GM18507 (cell line): ENCODE data around the gene KANSL3.

Source experiments
- DNase-seq: peaks from one replicate; pipeline ENCODE4 v3.0.0; 2011; ENCODE audit warnings: low read depth; ENCODE audit not compliant: insufficient read length; ENCODE audit errors: extremely low spot score
- FAIRE-seq: peaks from 2 replicates; lab custom pipeline; 2011; peaks lifted over from hg19 to GRCh38; lab: Jason Lieb, UNC

KANSL3 gene

DNA sequence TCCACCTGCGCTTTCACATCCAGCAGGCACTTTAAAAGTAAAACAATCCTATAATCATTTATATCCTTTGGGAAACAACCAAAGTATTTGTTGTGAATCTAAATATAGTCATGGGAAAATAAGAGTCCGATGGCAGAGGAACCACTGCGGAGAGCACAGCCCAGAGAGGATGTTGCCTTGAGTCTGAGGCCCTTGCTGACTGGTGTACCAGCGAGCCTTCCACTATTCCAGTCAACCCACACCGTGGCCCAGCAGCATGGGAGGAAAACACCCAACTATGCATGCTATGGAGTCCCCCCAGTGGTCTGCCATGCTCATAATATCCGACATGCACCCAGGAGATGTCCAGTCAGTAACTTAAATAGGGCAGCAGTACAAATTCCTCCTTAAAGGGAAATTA is 21.6 kb downstream of the KANSL3 start:
- FAIRE-seq (no peak), DNase-seq (no peak)

DNA sequence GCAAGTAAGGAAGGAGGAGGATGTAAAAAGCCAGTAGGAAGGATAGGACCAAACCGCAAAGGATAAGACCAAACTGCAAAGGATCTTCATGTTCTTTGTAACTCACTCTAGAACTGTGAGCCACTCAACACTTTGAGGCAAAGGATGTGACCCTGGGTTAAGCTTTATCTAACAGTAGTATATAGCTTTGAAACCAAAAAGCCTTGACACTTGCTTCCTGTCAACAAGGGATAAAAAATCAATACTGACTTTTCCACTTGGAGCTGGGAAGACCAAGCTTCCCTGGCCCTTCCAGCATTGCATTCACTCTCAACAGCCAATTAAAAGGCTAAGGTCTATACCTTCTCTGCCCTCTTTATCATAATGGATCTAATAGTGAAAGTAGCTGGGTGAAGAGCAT is 22.0 kb downstream of the KANSL3 start:
- FAIRE-seq = no peak
- DNase-seq = no peak

DNA sequence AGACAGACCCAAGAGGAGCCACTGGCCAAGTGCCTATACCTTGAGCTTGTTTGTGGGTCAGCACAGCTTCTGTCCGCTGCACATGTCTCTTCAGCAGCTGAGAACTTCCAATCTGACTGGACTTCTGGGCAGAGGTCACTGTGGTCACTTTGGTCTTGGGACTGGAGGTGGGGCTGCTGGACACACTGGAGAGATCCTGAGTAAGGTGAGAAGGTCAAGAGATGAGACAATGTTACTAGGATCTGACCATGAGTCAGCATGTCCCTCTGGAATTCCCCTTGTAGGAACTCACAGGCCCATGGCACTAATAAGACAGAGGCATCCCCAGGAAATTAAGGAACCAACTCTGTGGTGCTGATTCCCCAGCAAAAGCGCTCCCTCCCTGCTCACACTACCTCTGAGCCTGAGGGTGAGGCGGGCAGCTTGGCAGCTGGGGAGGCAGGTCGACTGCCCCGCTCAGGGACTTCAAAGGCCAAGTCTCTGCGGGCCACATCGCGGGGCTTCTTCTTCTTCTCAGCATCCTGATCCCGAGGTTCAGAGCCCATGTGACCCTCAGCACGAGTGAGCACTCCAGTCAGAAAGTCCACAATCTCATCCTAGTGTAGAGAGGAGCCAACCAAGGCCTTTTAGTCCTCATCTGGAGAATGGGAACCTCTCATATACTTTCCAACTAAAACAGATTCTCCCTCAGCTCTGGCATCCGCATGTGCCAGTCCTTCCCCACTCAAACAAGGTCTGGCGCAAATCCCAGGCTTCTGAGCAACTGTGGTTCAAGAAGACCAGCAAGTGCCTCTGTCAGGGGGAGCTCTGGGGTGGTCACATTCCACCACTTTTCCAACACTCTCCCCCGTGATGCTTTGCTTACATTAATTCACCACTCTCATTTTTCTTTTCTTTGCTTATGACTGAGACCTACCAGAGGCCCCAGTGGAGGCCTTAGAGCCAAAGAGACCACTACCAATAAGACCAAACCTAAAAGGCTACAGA is 29.4 kb downstream of the KANSL3 start:
- DNase-seq (no peak), FAIRE-seq (no peak)

DNA sequence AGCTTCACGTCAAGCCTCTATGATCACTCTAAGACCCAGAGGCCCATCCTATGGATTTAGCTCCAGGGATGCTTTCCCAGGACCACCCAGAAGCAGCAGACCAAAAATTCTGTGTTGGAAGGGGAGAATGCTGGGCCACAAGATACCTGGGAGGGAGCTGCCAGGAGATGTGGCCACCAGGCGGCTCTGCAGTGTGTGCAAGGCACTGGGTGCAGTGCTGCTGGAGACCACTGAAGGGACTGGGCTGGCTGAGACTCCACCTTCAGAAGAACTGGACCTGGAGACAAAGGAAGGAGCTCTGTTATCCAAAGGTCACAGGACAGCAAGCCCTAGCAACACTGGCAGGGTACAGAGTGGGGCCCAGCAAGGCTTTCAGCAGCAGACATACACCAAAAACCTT is 34.0 kb downstream of the KANSL3 start:
- no peak for DNase-seq
- FAIRE-seq = no peak

DNA sequence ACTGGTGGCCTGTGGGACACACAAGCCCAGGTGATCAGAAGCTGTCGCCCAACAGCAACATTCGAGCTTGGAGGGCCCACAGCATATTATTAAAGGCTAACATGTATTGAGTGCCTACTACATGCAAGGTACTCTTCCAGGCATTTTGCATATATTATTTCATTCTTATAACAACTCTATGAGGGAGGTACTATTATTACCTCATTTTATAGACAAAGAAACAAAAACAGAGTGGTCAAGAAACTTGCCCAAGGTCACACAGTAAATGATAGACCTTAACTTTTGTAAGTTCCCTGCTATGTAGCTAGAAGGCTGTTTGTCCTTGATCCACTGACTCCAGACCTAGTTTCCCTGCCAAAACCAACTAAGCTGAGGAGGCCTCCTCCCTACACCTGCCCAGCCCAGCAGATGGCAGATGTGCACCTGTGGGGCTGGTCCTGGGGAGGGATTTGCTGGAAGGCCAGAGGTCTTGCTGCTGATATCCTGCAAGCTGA is 35.7 kb downstream of the KANSL3 start:
- FAIRE-seq (no peak), DNase-seq (no peak)

DNA sequence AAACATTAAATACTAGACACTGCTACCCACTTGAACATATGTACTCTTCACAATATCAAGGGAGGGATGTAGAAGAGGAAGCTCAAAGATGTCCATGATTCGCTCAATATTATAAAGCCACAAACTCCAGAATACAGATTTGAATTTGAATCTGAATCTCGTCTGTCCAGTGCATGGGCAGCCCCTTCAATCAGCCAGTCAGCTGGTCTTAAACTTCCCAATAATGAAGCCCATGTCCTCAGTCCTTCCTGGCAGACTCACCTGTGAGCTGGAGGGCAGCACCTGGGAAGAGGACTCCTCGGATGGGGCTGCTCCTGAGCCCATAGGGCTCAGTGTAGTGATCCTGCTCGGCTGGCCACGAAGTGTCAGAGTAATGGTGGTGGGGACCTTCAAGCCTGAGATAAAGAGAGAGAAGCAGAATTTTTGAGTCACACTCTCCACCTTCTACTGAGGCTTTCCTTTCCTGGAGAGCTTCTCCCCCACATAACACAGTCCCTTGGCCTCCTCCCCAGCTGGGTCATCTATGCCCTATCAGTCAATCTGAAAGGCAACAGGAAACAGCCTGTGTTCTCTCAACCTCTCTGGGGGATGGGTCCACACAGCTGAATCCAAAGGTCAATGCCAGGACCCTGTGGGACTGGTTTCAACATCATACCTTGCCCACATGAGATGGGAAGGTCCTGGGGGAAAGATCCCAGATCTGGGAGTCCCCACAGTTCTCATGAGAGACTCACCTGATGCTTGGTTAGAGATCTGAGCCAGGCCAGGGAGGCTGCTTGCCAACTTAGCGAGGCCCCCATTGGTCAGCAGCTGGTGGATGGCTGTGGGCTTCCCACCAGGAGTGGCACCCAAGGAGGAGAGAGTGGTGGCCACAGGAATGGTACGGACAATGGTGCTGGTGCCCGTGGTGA is 36.5 kb downstream of the KANSL3 start:
- DNase-seq = no peak
- no peak for FAIRE-seq

DNA sequence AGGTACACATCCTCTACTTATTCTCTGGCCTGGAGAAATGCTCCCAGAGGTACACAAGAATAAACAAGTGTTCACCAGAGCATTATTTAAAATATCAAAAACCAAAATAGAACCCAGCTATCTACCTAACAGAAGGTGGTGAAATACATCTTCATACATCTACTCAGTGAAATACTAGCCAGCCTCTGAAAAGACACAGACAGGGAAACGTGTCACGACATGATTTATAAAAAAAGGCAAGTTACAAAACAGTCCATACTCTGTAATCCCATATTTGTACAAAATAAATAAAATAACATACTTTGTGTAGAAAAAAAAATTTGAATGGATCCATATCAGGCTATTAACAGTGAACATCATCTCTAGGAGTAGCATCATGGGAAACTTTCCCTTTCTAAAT is 38.2 kb downstream of the KANSL3 start:
- DNase-seq (no peak), FAIRE-seq (no peak)

DNA sequence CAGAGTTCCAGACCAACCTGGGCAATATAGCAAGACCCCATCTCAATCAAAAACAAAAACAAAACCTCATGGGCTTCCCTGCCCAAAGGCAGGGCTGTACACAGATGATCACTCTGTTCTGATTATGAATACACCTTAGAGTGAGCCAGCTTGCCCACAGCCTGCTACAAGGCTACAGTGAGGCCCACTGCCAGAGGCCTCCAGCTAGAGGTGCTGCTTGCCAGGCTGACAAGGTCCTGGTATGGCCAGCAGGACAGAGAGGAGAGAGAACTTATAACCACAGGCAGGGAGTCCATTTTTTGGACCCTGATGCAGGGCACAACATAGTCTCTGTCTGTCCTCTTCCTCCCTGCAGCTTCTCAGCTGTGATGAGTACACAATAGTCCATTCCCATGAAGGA is 41.5 kb downstream of the KANSL3 start:
- DNase-seq = no peak
- FAIRE-seq = no peak

DNA sequence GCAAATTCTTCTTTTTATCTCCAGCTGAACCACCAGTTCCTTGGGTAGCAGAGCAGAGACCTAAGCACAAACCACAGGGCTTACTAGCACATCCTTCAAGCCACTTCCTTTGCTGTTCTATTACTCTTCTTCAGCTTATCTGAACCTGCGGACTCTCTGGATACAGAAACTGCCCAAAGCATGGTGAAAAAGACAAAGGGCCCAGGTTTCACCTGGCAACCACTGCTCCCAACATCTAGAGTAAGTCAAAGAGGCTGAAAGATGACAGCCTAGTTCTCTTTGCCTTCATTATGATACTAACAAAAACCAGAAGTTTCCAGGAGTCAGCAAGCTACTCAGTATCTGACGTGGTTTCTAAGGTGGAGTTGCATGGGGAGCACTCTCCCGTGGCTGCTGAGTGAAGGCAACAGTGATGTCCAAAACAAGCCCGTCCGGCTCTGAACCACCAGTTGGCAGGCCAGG is 43.4 kb downstream of the KANSL3 start:
- no peak for DNase-seq

DNA sequence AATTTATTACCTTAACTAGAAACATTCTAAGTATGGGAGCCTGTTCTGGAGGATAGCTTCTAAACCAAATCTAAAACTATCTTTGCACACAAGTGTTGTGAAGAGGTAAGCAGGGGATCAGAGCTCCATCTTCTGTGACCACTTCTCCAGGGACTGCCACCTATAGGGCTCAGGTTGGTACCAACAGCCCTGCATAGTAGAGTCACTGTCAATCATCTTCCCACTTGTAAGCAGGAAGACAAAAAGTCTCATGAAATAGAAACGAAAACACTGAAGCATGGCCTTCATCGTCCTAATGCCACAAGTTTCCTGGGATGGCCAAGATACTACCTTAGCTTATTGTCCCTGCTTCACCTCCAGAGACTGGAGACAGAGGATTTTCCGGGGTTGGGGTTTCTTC is 43.8 kb downstream of the KANSL3 start:
- FAIRE-seq = no peak

More for the DNA sequence above, 43.4 kb downstream of the KANSL3 start:
- no peak for FAIRE-seq

DNA sequence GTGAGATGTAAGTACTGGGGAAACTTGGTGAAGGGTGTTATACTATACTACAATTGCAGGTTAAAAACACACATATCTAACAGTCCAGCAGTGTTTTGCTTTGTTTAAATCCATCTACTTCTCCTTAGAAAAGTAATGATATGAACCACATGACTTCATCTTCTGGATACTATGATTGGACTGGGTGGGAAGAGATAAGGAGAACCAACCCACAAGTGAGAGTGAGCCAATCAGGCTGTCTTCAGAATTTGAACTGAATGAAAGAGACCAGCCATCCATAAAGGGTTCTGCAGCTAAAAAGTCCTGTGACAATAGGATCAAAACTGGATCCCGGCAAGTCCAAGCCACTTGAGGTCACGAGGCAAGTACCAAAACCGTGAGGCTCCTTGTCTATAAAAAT is 46.6 kb downstream of the KANSL3 start:
- FAIRE-seq = no peak
- no peak for DNase-seq

More for the DNA sequence above, 43.8 kb downstream of the KANSL3 start:
- no peak for DNase-seq

DNA sequence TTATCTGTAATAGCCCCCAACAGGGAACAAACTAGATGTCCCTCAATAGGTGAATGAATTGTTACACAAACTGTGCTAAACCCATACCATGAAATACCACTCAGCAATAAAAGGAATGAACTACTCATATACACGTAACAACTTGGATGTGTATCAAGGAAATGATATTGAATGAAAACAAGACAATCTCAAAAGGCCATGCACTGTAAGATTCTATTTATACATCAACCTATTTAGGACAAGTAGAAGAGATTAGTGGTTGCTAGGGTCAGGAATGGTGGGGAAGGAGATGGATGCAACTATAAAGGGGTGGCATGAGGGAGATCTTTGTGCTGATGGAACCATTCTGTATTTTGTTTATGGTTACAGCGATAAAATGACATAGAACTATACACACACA is 47.1 kb downstream of the KANSL3 start:
- FAIRE-seq (no peak), DNase-seq (no peak)

DNA sequence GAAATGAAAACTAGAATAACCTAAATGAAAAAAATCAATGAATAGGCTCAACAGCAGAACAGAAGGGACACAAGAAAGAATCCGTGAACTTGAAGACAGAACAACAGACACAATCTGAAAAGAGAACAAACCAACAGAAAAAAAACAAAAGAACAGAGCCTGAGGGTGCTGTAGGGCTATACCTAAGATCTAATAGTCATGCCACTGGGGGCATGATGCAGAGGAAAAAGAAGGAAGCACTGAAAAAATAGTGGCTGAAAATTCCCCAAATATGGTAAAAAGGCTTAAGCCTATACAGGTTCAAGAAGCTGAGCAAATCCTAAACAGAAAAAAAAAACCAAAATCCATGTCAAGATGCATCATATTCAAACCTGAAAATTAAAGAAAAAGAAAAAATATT is 50.3 kb downstream of the KANSL3 start:
- FAIRE-seq (no peak), DNase-seq (no peak)

DNA sequence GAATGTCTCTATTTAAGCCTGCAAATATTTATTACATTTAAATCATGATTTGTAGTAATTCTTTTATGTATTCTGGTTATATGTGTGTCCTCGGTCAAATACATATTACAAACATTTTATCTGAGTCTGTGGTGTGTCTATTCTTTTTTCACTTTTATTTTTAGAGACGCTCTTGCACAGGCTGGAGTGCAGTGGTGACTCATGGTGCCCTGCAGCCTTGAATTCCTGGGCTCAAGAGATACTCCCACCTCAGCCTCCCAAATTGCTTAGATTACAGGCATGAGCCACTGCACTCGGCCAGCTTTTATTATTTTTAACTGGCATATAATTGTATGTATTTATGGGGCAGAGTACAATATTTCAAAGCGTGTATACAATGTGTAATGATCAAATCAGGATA is 54.1 kb downstream of the KANSL3 start:
- FAIRE-seq (no peak), DNase-seq (no peak)

DNA sequence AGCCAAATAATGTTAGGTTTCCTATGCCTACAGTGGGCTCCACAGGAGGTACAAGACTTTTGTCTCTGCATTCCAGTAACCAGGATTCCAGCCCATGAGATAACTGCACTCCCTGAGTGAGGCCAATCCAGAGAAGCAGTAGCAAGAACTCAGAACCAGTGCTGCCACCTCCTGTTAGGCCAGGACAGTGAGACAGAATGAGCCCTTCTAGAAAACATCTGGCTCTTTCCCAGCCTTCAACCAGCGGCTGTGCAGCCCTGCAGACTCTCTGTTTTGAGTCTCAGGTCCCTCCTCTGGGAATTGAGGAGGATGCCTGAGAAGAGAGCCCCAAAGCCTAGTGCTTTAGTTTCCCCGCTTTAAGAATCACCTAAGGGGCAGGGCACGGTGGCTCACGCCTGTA is 57.3 kb downstream of the KANSL3 start:
- DNase-seq = no peak
- no peak for FAIRE-seq

DNA sequence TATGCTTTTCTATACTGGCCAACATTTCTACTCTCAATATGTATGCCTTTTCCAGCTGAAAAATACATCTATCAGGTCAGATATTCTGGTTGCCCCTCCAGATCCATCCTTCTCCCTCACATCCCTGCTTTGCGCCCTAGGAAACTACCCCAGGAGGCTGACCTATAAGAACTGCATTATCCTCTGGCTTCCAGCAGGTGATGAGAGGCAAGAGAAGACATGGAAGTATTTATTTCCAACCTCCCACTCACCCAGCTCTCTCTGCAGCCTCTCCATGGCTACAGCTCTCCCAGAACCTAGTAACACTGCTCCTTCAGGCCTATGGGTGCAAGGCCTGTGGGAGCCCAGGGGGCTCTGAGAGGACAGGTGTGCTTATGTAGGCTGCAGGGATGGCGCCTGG is 58.7 kb downstream of the KANSL3 start:
- DNase-seq (no peak), FAIRE-seq (no peak)

DNA sequence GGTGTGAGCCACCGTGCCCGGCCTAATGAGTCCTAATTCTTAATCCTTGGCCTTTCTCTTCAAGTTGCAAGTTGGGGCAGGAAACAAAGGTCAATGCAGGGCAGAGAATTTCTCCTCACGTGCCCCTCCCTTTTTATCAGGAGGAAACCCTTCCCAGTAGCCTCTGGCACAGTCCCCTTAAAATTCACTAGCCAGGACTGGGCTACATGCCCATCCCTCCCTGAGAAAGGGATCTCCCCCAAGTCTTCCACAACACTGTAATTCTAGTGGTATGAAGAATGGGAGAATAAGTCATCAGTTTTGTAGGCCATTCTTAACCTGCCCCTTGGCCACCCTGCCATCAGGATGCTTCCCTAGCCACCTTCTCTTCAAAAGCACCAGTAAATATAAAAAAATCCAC is 59.4 kb downstream of the KANSL3 start:
- no peak for DNase-seq
- FAIRE-seq = no peak

DNA sequence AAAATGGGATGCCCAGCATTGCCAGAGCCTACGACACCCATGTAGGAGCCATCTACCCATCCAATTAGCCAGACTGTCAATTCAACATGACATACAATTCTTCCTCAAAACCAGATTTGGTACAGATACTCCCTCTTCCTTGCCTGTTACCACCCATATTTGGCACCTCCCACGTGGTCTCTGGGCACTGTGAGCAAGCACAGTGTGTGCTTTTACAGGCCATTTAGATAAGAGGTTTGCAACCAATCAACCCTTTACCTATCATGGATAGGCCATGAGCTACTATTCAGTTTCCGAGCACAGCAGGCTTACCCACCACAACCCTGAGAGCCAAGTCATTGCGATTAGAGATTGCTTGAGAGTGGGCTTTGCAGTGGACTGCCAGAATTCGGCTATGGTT is 60.6 kb downstream of the KANSL3 start:
- no peak for FAIRE-seq
- DNase-seq = no peak

DNA sequence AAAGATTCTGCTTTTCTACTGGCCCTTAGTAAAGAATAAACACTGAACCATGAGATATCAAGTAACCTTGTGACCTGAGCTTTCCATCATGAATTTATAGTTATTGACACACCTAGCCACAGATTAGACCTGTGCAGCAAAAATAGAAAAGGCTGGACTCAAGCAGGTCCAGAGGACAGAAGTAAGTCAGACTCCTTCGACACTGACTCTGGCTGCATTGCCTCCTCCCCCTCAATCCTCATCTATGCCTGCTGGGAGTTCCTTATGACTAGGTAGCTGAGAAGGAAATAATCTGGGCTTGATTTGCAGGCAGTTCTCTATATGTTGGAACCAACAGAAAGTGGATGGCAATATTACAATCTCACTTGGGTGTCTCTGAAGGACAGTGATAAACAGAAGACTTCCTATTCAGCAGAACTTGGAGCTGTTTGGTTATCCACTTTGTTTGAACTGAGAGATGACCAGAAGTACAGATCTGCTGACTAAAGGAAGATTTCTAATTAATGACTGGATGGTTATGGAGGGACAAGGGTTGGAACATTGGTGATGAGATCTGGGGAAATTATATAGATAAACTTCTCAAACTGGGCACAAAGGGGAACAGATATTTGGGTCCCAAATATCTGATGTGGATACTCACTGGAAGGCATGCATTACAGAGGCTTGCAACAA is 62.2 kb downstream of the KANSL3 start:
- FAIRE-seq = no peak
- DNase-seq = no peak

DNA sequence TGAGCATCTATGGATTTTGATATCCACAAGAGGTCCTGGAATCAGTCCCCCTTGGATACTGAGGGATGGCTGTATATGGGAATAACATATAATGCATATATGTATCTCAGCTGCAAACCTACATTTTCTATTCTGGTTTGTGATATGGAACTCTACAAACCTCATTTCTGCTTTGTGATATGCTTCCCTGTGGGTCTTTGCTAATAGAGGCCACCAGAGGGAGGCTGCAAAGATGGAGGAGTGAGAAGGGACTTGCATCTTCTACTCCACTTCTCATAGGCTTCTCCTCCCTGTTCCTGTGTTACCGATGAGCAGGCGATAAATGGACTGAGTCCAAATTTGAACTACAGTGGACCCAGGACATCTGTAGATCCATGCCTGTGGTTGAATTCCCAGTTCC is 63.7 kb downstream of the KANSL3 start:
- FAIRE-seq (no peak), DNase-seq (no peak)
